Iris pigment epithelial cell (primary cell): ENCODE data around the gene IMMP1L.
"Not testable (repeated sequence)": the region's sequence is repeated elsewhere in the genome, so short reads cannot be mapped to it uniquely, and the experiment has no call there.

Experiments
- DNase-seq: peaks from one replicate; pipeline ENCODE4 v3.0.0-alpha.2; 2011; ENCODE audit warnings: low read depth

Gene IMMP1L

DNA sequence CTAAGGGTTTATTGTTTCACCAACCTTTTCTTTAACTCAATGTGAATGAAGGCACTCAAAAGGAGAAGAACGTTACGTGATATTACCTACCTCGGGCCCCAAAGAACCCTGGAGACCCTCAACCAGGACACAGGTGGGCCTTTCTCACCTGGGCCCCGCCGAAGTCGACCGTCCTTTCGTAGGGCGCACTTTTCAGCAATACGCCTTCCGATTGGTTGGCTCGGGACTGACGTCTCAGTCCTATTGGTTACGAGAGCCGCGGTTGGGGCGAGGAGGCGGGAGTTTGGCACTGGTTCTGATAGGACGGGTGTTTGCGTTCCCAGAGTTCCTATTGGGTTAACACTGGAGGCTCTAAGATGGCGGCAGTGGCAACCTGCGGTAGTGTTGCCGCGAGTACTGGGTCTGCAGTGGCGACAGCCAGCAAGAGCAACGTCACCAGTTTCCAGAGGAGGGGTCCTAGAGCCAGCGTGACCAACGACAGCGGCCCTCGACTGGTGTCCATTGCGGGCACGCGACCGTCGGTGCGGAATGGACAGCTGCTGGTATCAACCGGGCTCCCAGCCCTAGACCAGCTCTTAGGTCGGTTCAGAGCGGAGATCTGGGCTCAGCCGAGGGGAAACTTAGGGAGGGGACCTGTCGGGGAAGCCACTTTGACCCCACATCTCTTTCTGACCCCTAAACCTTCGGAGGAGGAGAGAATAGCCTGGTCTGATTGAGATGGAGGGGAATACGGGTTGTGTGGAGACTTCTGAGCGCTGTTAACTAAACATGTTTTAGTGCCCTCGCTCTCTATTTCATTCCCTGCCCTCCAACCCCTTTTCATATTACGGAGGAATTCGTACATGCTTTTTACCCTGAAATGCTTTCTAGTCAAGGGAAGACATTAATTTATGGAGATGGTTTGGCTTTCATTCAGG, at the start of gene IMMP1L, which contains the start of gene ELP4:
Gene IMMP1L, minus strand, starts transcription at position 194 of the 917 bp plus-strand sequence. CDS start 46,346 bp downstream, outside the sequence.
Gene ELP4, plus strand, starts transcription at position 339 of the 917 bp plus-strand sequence. Its CDS starts 18 bp downstream, at position 357.
- DNase-seq = peak; percentile 96

DNA sequence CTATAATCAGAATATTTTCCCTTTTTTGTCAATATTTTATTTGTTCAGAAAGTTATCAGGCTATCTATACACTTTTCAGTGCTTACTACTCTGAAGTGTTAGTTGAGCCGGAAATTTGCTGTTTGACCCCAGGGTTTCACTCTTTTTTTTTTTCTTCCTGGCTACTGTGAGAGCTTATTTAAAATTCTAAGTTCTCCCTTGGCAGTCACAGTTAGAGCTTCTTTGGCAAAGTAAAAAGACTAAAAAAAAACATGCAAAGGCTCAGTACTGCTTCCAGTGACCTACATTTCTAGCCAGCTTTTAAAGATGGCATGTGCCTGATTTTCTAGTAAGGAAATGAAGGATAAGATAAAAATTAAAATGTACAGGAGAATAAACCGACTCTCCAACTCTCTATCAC, 48.6 kb upstream of the IMMP1L start:
- peak; percentile 20 for DNase-seq

DNA sequence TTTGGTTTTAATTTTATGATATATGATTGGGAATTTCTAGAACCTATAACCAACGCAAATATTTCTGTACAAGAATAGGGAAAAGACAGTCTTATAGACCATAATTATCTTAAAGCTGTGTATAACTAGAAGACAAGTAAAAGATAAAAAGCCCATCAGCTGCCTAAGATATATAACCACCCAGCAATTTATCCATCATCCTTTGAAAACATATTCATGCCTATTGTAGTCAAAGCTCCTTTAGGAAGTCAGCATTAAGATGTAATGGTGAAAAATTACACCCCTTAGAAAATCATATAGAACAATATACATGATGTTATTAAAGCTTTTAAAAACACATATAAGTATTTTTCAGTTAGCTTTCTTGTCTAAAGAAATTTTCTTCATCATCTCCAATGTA, 46.5 kb upstream of the IMMP1L start:
- no peak for DNase-seq

DNA sequence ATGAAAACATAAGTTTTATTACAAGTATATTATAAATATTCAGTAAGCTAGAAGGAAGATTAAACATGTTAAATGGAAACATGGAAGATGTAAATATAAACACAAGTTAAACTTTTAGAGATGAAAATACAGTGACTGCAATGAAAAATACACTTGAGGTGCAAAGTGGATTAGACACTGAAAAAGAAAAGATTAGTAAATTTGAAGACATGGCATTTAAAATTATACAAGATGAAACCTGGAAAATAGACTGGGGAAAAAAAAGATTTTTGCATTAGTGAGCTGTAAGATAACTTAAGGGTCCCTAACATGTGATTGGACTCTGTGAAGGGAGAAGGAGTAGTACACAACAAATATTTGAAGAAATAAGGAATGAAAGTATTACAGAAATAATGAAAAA, 33.4 kb upstream of the IMMP1L start:
- no peak for DNase-seq

DNA sequence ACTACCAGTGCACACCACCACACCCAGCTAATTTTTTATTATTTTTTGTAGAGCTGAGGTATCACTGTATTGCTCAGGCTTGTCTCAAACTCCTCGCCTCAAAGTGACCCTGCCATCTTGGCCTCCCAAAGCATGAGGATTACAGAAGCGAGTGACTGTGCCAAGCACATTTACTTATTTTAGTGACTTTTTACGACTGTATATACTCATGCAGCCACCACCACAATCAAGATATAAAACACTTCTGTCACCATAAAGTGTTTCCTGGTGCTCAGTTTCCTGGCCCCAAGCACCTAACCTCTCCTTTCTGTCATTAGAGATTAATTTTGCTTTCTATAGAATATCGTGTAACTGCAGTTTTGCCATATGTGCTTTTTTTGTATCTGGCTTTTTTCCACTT, 26.1 kb upstream of the IMMP1L start:
- no peak for DNase-seq

GRCh38 chr11:31531293-31531692, 21.9 kb upstream of the IMMP1L start:
- DNase-seq = no peak

DNA sequence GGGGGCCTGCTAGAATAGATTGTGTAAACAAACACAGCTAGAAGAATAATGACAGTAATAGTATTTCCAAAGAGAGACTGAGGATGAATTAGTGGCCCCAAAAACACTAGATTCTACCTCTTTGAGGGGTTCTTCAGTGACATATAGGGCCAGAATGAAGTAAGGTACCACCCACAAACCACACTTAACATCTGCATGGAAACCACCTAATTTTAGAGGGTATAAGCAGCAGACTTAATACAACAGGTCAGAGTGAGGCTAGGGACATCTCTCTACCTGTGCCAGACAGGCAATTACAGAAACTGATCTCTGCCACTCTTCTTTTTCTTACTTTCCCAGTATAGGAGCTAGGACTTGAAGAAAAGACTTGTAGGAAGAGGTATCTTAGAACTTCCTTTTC, 20.3 kb upstream of the IMMP1L start:
- no peak for DNase-seq

DNA sequence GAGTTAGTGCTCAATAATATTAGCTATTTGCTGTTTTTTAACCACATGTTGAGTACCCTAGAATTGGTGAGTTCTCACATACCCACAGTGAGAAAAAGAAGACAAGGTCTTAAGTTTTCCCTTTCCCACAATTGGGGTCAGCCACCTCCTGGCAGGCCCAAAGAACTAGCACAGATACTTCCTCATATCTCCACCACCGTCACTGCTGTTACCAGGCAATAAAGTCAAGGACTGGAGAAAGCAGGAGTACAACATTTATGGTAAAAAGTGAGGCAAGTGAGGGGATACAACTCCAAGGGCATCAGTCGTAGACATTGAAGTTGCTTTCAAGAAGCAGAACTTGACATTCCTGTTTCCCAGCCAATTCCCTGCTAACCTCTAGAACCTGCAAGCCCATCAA, 19.8 kb upstream of the IMMP1L start:
- DNase-seq = no peak

DNA sequence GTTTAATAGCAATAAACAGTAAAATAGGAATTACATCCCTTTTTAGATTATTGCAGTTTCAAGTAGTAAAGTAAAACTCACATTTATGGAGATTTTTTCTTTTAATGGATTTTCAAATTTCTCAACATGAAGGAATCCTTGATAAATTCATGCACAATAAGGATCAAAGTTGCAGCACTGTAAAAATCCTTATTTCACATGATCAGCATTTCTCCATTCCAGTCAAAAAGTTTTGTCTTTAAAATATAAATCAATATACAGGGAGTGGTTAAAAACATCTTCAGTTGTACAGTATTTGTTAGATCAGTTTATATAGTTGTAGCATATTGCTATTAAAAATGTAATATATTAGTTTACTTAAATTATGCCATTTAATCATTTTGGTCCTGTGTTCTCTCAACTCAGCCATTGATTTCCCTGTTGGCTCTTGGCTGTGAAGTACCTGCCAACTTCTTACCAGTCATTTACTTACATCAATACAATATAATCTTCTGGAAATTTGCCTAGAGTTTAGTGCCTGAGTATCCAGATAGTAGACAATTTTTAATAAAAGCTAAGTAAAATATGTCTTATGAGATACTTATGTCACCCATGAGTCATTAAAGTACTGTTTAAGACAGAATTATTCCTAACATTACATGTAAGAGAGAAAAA, 12.2 kb upstream of the IMMP1L start:
- DNase-seq = no peak

DNA sequence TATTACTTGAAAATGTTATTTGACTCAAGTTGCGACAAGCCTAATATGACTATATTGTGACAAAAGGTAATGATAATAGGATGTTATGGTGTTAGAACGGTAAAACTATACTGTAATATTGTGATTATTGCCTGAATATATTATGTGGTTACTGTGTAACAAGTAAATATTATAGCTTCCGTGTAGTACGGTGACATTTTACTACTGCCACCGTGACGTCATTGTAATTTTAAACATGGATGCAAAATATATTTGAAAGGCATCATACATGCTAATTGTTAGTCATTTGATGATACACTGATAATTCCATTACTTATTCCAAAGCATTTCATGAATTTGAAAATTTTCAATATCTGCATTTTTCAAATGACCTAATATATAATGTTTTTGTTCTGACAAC, 2.7 kb upstream of the IMMP1L start:
- DNase-seq = no peak

DNA sequence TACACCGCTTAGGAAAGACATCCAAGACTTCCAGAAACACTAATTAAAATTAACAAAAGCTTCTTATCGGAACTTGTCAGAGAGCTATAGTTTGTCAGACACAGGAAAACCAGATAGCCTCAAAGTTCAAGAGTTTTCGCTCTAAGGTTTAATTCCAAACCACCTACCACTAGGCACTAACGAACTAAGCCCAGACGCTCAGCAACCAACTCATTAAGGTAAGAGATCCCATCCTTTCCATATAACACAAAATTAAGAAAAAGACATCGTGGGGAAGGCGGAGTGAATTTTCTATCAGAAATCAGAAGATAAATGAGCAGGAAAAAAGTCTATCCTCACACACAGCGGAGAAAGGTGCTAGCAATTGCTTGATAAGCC, 382 bp downstream of the IMMP1L start:
- peak; percentile 7 for DNase-seq

GRCh38 chr11:31500560-31500959, 8.9 kb downstream of the IMMP1L start:
- DNase-seq = peak; percentile 45

DNA sequence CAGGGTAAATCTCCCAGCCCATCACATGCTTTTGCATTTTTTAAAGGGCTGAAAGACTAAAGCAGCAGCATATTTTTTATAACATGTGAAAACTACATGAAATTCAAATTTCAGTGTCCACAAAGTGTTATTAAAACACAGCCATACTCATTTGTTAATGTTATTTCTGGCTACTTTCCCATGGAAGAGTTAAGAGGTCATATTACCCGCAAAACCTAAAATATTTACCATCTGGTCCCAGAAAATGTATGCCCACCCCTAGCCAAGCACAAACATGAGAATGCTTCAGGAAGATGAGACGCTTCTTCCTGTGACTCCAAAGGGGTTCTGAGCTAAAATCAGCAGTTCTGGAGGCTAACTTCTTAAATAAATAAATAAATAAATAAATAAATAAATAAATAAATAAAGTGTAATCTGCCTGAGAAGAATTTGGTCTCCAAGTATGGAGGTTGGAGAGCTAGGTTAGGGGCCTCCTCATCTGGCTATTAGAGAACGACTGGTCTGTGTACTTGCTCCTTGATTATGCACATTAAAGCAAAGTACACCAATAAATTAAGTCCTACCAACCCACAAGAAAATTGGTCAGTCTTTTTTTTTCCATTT, 9.7 kb downstream of the IMMP1L start:
- peak; percentile 80 for DNase-seq

- DNase-seq = not testable (repeated sequence)
Observed at GRCh38 chr11:31493762-31494161, 15.7 kb downstream of the IMMP1L start.

GRCh38 chr11:31493235-31493634, 16.2 kb downstream of the IMMP1L start:
- no peak for DNase-seq

DNA sequence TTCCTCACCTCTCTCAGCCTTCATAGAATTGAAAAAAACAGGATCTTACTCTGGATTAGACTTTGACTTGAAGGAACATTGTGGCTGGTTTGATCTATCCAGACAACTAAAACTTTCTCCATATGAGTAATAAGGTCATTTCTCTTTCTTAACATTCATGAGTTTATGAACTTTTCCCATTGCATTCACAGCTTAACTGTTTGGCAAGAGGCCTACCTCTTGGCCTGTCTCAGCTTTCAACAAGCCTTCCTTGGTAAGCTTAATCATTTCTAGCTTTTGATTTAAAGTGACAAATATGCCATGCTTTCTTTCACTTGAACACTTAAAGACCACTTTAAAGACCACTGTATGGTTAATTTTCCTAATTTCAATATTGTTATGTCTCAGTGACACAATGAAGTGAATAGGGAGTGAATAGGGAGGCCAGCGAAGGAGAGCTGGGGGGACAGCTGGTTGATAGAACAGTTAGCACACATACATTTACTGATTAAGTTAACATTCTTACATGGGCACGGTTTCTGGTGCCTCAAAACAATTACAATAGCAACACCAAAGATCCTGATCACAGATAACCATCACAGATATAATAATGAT, 17.0 kb downstream of the IMMP1L start:
- DNase-seq = peak; percentile 92

DNA sequence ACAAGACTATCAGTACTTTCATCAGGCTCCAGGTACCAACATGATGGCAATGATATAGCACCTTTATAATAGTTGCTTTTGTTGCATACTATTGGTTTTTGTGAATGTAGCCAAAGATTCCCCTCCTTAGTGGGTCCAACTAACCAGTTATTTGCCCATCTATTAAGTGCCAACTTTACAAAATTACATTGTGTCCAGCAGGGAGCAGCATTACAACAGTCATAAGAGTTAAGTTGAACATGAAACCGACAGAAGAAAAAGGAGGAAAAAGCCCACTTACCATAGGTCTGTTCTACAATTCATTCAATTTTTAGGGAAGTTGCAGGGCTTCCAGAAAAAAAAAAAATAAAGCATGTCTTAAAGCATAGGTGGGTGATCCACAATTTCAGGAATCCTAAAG, 21.6 kb downstream of the IMMP1L start:
- DNase-seq = peak; percentile 76

DNA sequence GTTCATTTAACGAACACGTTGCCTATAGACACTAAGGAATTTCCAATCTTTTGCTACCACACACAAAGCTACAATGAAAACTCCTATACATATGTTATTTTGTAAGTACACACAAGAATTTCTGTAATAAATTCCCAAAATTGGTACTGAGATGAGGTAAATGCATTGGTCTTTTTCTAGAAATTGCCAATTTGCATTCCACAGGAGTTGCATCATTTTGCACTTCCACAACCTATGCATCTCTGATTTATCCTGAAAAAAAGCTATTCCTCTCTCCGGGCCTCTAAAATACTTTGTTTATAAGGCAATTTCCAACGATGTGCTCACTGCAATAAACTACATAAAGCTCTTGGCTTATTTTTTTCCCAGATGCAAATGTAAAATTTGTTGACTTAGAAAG, 24.9 kb downstream of the IMMP1L start:
- DNase-seq = peak; percentile 27

GRCh38 chr11:31480930-31481329, 28.5 kb downstream of the IMMP1L start:
- no peak for DNase-seq

- no peak for DNase-seq
Observed at GRCh38 chr11:31479066-31479465, 30.4 kb downstream of the IMMP1L start.

GRCh38 chr11:31478223-31478590, 31.2 kb downstream of the IMMP1L start:
- no peak for DNase-seq

DNA sequence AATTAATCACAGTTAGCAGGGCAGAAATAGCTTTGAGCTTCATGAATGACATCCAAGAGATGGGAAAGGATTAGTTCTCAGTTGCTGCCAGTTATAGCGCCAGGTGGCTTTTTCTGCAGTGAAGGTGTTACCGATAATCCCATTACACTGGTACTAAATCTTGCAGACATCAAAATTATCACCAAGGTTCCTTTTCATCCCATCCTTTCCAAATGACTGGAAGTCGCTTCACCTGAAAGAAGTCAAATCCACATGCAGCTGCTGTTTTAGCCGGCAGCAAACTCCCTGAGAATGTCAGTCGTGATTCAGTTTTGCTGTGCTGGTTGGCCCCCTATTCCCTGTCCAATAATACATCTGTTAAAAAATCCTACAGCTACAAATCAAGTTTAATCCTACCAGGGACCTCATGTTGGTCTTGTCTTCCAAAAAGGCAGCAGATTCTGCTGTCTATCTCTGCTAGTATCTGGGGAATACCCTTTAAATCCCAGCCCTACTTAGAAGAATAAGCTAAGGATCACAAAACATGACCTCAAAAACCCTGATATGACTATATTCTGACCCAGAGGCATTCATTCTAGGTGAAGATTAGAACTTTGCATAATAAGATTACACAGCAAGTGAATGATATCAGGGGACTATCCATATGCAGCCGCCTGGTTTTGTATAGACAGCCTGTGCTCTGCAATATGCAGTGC, 31.7 kb downstream of the IMMP1L start:
- DNase-seq = no peak
